Measurements from ENCODE around the gene MPV17.

GRCh38 chr2:27261926-27262298 lies 61.0 kb downstream of the MPV17 start:
- TF ChIP-seq POLR2A (IDR thresholded peaks at IDR 0.05) (no peak), CTCF (IDR thresholded peaks at IDR 0.05) (no peak)
